Astrocyte of the cerebellum (primary cell): ENCODE measurements around the gene AMT.
A peak's percentile ranks its signal among the peaks of the same experiment; 100 is the strongest.
"Not testable (repeated sequence)": the region's sequence is repeated elsewhere in the genome, so short reads cannot be mapped to it uniquely, and the experiment has no call there.

ENCODE experiments used
- DNase-seq: peaks from one replicate; pipeline ENCODE4 v3.0.0-alpha.2; 2011; ENCODE audit warnings: low read depth
- H3K4me3 ChIP-seq: 2 replicates; pipeline ENCODE4 v1.5.1; 2011; ENCODE audit warnings: mild to moderate bottlenecking, low read depth, low read length, moderate library complexity
- CTCF ChIP-seq: IDR thresholded peaks from 2 replicates; pipeline ENCODE4 v1.5.1; 2012; ENCODE audit warnings: low read length, low read depth, moderate library complexity, mild to moderate bottlenecking; ENCODE audit errors: missing control alignments
- in situ Hi-C: cut with HindIII; loops from 2 replicates; pipeline ENCODE4 v1.10.0; 2017; ENCODE audit warnings: low sequenced_read_pairs

The AMT gene

GRCh38 chr3:49410846-49411534 is 11.3 kb downstream of the AMT start:
- TF ChIP-seq CTCF = no peak
- H3K4me3 ChIP-seq = peak overlapping the region; percentile 51
- DNase-seq = no peak
- in situ Hi-C loops = no loop called here

GRCh38 chr3:49410066-49410845 is 12.0 kb downstream of the AMT start:
- in situ Hi-C loops = no loop called here
- TF ChIP-seq CTCF = no peak

GRCh38 chr3:49406571-49407565 is 15.4 kb downstream of the AMT start:
- no peak overlapping the region for H3K4me3 ChIP-seq
- in situ Hi-C loops = no loop called here
- TF ChIP-seq CTCF = no peak
- no peak for DNase-seq

More at GRCh38 chr3:49410066-49410845, 12.0 kb downstream of the AMT start:
- no peak for DNase-seq
- peak overlapping the region; percentile 51 for H3K4me3 ChIP-seq

- DNase-seq, in situ Hi-C loops, H3K4me3 ChIP-seq: not testable (repeated sequence)
Observed at GRCh38 chr3:49405570-49405969, 16.7 kb downstream of the AMT start.

GRCh38 chr3:49403891-49404290 is 18.4 kb downstream of the AMT start:
- in situ Hi-C loops = no loop called here
- H3K4me3 ChIP-seq = no peak overlapping the region
- TF ChIP-seq CTCF = no peak
- DNase-seq = no peak

GRCh38 chr3:49401766-49402165 is 20.5 kb downstream of the AMT start:
- no peak overlapping the region for H3K4me3 ChIP-seq
- DNase-seq = no peak
- in situ Hi-C loops = no loop called here
- no peak for TF ChIP-seq CTCF
